Endothelial cell of umbilical vein (primary cell): ENCODE measurements around the gene YTHDC1. TPM values are rescaled to one million over a fixed set of nuclear protein-coding genes. Genes with fewer than 3 reads are reported as not detected.

Experiments
- BruUV-seq: library from RNA; stranded (reverse); fragments of 400-500 nt; replicated peaks from 2 replicates; lab custom pipeline; 2021; lab: Mats Ljungman, UMichigan
- CTCF ChIA-PET: fragments of 300-600, 350-600 bp; sonication (Branson Sonifier 250); formaldehyde crosslinking; loops from one replicate; lab custom pipeline; 2021; ENCODE audit warnings: antibody characterized with exemption, inconsistent platforms; lab: Charles Lee
- POLR2A ChIA-PET: fragments of 300-600, 350-600 bp; sonication (Branson Sonifier 250); formaldehyde crosslinking; loops from one replicate; lab custom pipeline; 2021; ENCODE audit warnings: antibody characterized with exemption, inconsistent platforms; lab: Charles Lee
- DNase-seq: peaks from one replicate; pipeline ENCODE4 v3.0.0-alpha.2; 2011; ENCODE audit warnings: low read depth, low spot score
- FAIRE-seq: peaks from 2 replicates; lab custom pipeline; 2011; peaks lifted over from hg19 to GRCh38; lab: Jason Lieb, UNC
- H2AFZ ChIP-seq: 2 replicates; pipeline ENCODE4 v1.6.0; 2012; ENCODE audit warnings: low read depth, low read length, control low read depth, inconsistent platforms
- H3K27ac ChIP-seq: 2 replicates; pipeline ENCODE4 v1.5.1; 2011; ENCODE audit warnings: low read depth, mild to moderate bottlenecking, control low read depth, low read length, moderate library complexity; ENCODE audit not compliant: insufficient read depth
- H3K27me3 ChIP-seq, 2 experiments: 2 replicates each; pipeline versions ENCODE4 v1.6.0 to v1.6.1; 2011; ENCODE audit warnings: low read length in 2 of 2, mixed read lengths in 1 of 2; ENCODE audit not compliant: control insufficient read depth in 2 of 2, insufficient read depth in 2 of 2
- H3K36me3 ChIP-seq, 2 experiments: 2 replicates in 1 of 2; 3 replicates in 1 of 2; pipeline ENCODE4 v1.5.1; 2011; ENCODE audit warnings: low read length in 2 of 2, mild to moderate bottlenecking in 1 of 2, moderate library complexity in 1 of 2; ENCODE audit not compliant: control insufficient read depth in 2 of 2, insufficient read depth in 2 of 2; ENCODE audit errors: extremely low read depth in 1 of 2
- H3K4me1 ChIP-seq: 3 replicates; pipeline ENCODE4 v1.5.1; 2011; ENCODE audit warnings: mild to moderate bottlenecking, low read length; ENCODE audit not compliant: control insufficient read depth, insufficient read depth; ENCODE audit errors: extremely low read depth
- H3K4me2 ChIP-seq: 2 replicates; pipeline ENCODE4 v1.6.1; 2011; ENCODE audit warnings: low read length, control low read depth, mixed read lengths; ENCODE audit not compliant: insufficient read depth
- H3K4me3 ChIP-seq, 3 experiments: fragments of 200-600 bp in 1 of 3; sonication (generic), shearing (Covaris generic) in 1 of 3; replicated peaks in 1 of 3; 2 replicates each; pipeline ENCODE4 v1.5.1; 2011 to 2016; ENCODE audit warnings: control low read depth in 3 of 3, low read length in 3 of 3, mild to moderate bottlenecking in 2 of 3, inconsistent platforms in 1 of 3, low read depth in 1 of 3, moderate library complexity in 1 of 3; ENCODE audit not compliant: insufficient read depth in 1 of 3
- H3K79me2 ChIP-seq: 2 replicates; pipeline ENCODE4 v1.6.0; 2012; ENCODE audit warnings: low read length, inconsistent platforms; ENCODE audit not compliant: control insufficient read depth, insufficient read depth
- H3K9ac ChIP-seq: replicated peaks from 2 replicates; pipeline ENCODE3; 2011; ENCODE audit warnings: low read length, control low read depth; ENCODE audit not compliant: insufficient read depth; ENCODE audit errors: extremely low read depth
- H3K9me1 ChIP-seq: replicated peaks from 3 replicates; pipeline ENCODE4 v1.6.0; 2011; ENCODE audit warnings: mild to moderate bottlenecking, low read length; ENCODE audit not compliant: control insufficient read depth, insufficient read depth; ENCODE audit errors: extremely low read depth
- H3K9me3 ChIP-seq: replicated peaks from 2 replicates; pipeline ENCODE4 v1.5.1; 2012; ENCODE audit warnings: low read length, inconsistent platforms; ENCODE audit not compliant: control insufficient read depth, insufficient read depth
- H4K20me1 ChIP-seq: replicated peaks from 2 replicates; pipeline ENCODE3; 2011; ENCODE audit warnings: mild to moderate bottlenecking, low read length; ENCODE audit not compliant: control insufficient read depth, insufficient read depth; ENCODE audit errors: extremely low read depth
- EZH2 ChIP-seq: IDR thresholded peaks from 2 replicates; pipeline ENCODE4 v1.6.1; 2012; ENCODE audit warnings: borderline replicate concordance, low read depth, mild to moderate bottlenecking, moderate library complexity, low read length, inconsistent platforms; ENCODE audit not compliant: severe bottlenecking
- FOS ChIP-seq: IDR thresholded peaks from 2 replicates; pipeline ENCODE4 v1.6.1; 2011; ENCODE audit warnings: mild to moderate bottlenecking, low read length, moderate library complexity, borderline replicate concordance; ENCODE audit not compliant: insufficient read depth
- GATA2 ChIP-seq: IDR thresholded peaks from 2 replicates; pipeline ENCODE4 v1.7.0; 2011; ENCODE audit warnings: low read depth, mild to moderate bottlenecking, moderate library complexity, mixed read lengths, low read length; ENCODE audit not compliant: insufficient read length, insufficient read depth
- JUN ChIP-seq: IDR thresholded peaks from 2 replicates; pipeline ENCODE4 v1.6.1; 2011; ENCODE audit warnings: borderline replicate concordance, low read depth; ENCODE audit not compliant: insufficient read length, insufficient read depth
- MYC ChIP-seq: IDR thresholded peaks from one replicate; pipeline ENCODE4 v1.6.1; 2011; ENCODE audit warnings: mild to moderate bottlenecking, low read depth, low read length
- POLR2A ChIP-seq: IDR thresholded peaks from 2 replicates; pipeline ENCODE4 v1.6.1; 2012; ENCODE audit warnings: low read depth, mild to moderate bottlenecking, control low read depth, low read length
- POLR2AphosphoS5 ChIP-seq: IDR thresholded peaks from 2 replicates; pipeline ENCODE4 v1.6.1; 2012; ENCODE audit warnings: low read depth, mild to moderate bottlenecking, control low read depth, low read length, moderate library complexity; ENCODE audit not compliant: insufficient read depth
- dilution Hi-C: fragments of 300-500 bp; cut with MboI; formaldehyde crosslinking; loops from one replicate; pipeline ENCODE4 v1.15.0; 2019; ENCODE audit warnings: low sequenced_read_pairs; ENCODE audit not compliant: extremely low pct_ligation_motif_present
- intact Hi-C: fragments of 100-400 bp; cut with micrococcal nuclease; formaldehyde crosslinking; loops from one replicate; pipeline ENCODE4 v1.10.0; 2022
- polyA plus RNA-seq, 4 experiments: library from polyadenylated mRNA; depleted of rRNA in 3 of 4; stranded (reverse) in 3 of 4; unstranded in 1 of 4; fragments of >200 nt; gene quantifications; 2 replicates each; pipeline versions ENCODE4 v1.2.1 to v1.2.3, GENCODE V29; 2011 to 2012; ENCODE audit warnings: missing spikeins in 1 of 4
- total RNA-seq: library from RNA; stranded (reverse); gene quantifications from 2 replicates; pipeline ENCODE4 v1.2.3, GENCODE V29; 2021
- TF ChIP-seq, protein P1 (sequence below): IDR thresholded peaks from 2 replicates; pipeline ENCODE4 v1.6.1; 2011; ENCODE audit not compliant: insufficient read depth, insufficient read length
- TF ChIP-seq, protein P2 (sequence below), 2 donors: IDR thresholded peaks; 1 replicate in 1 of 2; 2 replicates in 1 of 2; pipeline ENCODE4 v1.5.1; 2011; ENCODE audit warnings: low read length in 2 of 2, mild to moderate bottlenecking in 2 of 2, moderate library complexity in 2 of 2, control low read depth in 1 of 2, inconsistent platforms in 1 of 2, low read depth in 1 of 2; ENCODE audit not compliant: insufficient read depth in 1 of 2; ENCODE audit errors: extremely low read depth in 1 of 2

The YTHDC1 gene
- total and polyA plus RNA-seq, 2 donors (not counting 3 experiments of a cell fraction or from before 2014, with no cell fraction given), result 17.8 to 60.4 TPM

DNA sequence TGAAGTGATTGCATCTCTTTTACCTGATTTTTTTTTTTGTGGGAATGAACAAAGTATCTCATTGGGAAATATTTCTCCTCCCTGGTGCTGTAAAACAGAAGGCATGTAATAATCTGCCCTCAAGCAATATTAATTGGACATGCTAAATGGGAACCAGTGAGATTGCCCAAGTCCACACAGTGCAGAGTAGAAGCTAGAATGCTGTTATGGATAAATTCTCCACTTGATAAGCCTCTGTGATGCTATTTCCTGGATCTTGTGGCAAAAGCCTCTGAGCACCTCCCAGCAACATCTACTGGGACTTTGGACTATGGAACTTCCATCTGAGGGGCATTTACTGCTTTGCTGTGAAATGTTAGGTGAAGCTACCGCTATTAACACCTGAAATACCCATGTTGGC is 46.9 kb upstream of the YTHDC1 start:
- no peaks in the 10 kb centered on the region for H3K36me3 ChIP-seq
- H3K27ac ChIP-seq, result no peak overlapping the region
- no peaks in the 10 kb centered on the region for H3K79me2 ChIP-seq
- H4K20me1 ChIP-seq, result no peaks in the 10 kb centered on the region
- intact Hi-C loops, result no loop called here
- no peak overlapping the region for H3K4me2 ChIP-seq
- H3K9me1 ChIP-seq, result no peaks in the 10 kb centered on the region
- no peaks in the 10 kb centered on the region for H3K4me1 ChIP-seq
- H3K9ac ChIP-seq, result no peak overlapping the region
- no peaks in the 10 kb centered on the region for H3K9me3 ChIP-seq
- TF ChIP-seq, protein P1, sequence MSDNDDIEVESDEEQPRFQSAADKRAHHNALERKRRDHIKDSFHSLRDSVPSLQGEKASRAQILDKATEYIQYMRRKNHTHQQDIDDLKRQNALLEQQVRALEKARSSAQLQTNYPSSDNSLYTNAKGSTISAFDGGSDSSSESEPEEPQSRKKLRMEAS, result no peak
- TF ChIP-seq MYC (no peak), GATA2 (no peak), JUN (no peak), POLR2AphosphoS5 (no peak), POLR2A (no peak), FOS (no peak), EZH2 (no peak)
- TF ChIP-seq, protein P2, sequence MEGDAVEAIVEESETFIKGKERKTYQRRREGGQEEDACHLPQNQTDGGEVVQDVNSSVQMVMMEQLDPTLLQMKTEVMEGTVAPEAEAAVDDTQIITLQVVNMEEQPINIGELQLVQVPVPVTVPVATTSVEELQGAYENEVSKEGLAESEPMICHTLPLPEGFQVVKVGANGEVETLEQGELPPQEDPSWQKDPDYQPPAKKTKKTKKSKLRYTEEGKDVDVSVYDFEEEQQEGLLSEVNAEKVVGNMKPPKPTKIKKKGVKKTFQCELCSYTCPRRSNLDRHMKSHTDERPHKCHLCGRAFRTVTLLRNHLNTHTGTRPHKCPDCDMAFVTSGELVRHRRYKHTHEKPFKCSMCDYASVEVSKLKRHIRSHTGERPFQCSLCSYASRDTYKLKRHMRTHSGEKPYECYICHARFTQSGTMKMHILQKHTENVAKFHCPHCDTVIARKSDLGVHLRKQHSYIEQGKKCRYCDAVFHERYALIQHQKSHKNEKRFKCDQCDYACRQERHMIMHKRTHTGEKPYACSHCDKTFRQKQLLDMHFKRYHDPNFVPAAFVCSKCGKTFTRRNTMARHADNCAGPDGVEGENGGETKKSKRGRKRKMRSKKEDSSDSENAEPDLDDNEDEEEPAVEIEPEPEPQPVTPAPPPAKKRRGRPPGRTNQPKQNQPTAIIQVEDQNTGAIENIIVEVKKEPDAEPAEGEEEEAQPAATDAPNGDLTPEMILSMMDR (IDR thresholded peaks at IDR 0.05; ENCODE audit: extremely low read depth in 1 of 2, insufficient read depth in 1 of 2, low read depth in 1 of 2, low read length in 2 of 2), result no peak
- CTCF ChIA-PET, result no interaction called here
- FAIRE-seq (no peak), DNase-seq (no peak)
- no peak overlapping the region for H2AFZ ChIP-seq
- POLR2A ChIA-PET, result no interaction called here
- no TSS peak for BruUV-seq
- H3K4me3 ChIP-seq, result no peak overlapping the region
- no peaks in the 10 kb centered on the region for H3K27me3 ChIP-seq
- dilution Hi-C loops, result no loop called here
